Tibial nerve (tissue), 4 donors: ENCODE results near the gene SYNGR1. TPM values are rescaled to one million over a fixed set of nuclear protein-coding genes. Genes with fewer than 3 reads are reported as not detected.

Experiments
- DNase-seq, 2 donors: peaks; one replicate each; pipeline ENCODE4 v3.0.0-alpha.2; 2019; ENCODE audit warnings: low spot score in 2 of 2
- H3K27ac ChIP-seq, 4 donors: fragments of 200-600 bp; sonication (generic) in 3 of 4; one replicate each; pipeline ENCODE4 v1.5.1; 2017 to 2019; ENCODE audit warnings: mild to moderate bottlenecking in 1 of 4
- H3K27me3 ChIP-seq, 2 donors: fragments of 200-600 bp; sonication (generic) in 1 of 2; one replicate each; pipeline versions ENCODE4 v1.5.1 to v1.6.0; 2017 to 2019
- H3K36me3 ChIP-seq, 3 donors: fragments of 200-600 bp; sonication (generic); one replicate each; pipeline ENCODE4 v1.5.1; 2018 to 2019
- H3K4me1 ChIP-seq, 4 donors: fragments of 200-600 bp; sonication (generic) in 3 of 4; one replicate each; pipeline ENCODE4 v1.5.1; 2017 to 2019
- H3K4me3 ChIP-seq, 4 donors: fragments of 200-600 bp; sonication (generic) in 3 of 4; one replicate each; pipeline ENCODE4 v1.5.1; 2017 to 2019; ENCODE audit warnings: mild to moderate bottlenecking in 1 of 4, moderate library complexity in 1 of 4
- H3K9me3 ChIP-seq, 4 donors: fragments of 200-600 bp; sonication (generic) in 3 of 4; one replicate each; pipeline ENCODE4 v1.5.1; 2017 to 2019
- EP300 ChIP-seq, 2 donors: sonication (generic); formaldehyde crosslinking; IDR thresholded peaks; one replicate each; pipeline ENCODE4 v1.6.1; 2017; ENCODE audit warnings: antibody characterized with exemption in 2 of 2, mild to moderate bottlenecking in 1 of 2
- POLR2A ChIP-seq, 2 donors: fragments of 450-650 bp; IDR thresholded peaks; one replicate each; pipeline ENCODE4 v1.6.1; 2017; ENCODE audit warnings: antibody characterized with exemption in 2 of 2, mild to moderate bottlenecking in 2 of 2, moderate library complexity in 2 of 2
- WGBS, 2 donors: methylation state at CpG; one replicate each; pipeline ENCODE4 v1.1.5; 2018; 5-methylcytosine and 5-hydroxymethylcytosine counted together
- total RNA-seq, 4 donors: library from RNA; depleted of rRNA; stranded (reverse); fragments of >200 nt; gene quantifications; one replicate each; pipeline ENCODE4 v1.1.0, GENCODE V29; 2016
- TF ChIP-seq, protein P1 (sequence below), 5 experiments: fragments of 200-600 bp in 3 of 5; fragments of 450-650 bp in 2 of 5; sonication (generic) in 3 of 5; IDR thresholded peaks; one replicate each; pipeline ENCODE4 v1.5.1; 2016 to 2019; ENCODE audit warnings: antibody characterized with exemption in 5 of 5, mild to moderate bottlenecking in 3 of 5, moderate library complexity in 2 of 5

The SYNGR1 gene, protein sequence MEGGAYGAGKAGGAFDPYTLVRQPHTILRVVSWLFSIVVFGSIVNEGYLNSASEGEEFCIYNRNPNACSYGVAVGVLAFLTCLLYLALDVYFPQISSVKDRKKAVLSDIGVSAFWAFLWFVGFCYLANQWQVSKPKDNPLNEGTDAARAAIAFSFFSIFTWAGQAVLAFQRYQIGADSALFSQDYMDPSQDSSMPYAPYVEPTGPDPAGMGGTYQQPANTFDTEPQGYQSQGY
- 10 to 100 TPM; 21.1 to 32.8 (median 25.5) TPM for total RNA-seq

DNA sequence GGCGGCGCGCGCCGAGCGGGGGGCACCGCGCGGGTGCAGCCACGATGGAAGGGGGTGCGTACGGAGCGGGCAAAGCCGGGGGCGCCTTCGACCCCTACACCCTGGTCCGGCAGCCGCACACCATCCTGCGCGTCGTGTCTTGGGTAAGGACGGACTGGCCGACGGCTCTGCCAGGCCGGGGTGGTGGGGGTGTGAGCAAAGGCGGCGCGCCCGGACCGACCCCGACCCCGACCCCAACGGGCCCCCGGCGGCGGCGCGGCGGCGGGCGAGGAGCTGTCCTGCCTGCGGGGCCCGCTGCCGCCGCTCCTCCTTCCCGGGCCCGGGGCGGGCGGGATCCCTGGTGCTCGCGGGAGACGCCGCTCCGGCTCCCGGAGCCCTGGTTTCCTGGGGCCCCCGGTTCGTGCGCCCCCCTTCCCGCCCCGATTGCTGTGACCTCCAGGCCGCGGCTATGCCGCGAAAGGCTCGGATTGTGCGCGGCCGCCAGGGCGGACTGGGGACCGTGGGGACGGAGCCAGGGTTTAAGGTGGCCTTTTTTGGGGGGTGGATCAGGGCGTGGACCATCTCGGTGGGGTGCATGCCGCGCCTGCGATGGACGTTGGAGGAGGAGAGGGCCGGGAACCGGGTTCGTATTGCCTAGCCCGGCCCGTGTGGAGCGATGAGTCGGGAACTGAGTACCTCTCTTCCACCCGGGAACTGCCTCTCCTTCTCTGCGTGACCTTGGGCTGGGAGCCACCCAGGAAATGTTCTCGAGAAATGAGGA, at the start of gene SYNGR1:
SYNGR1 (plus strand) TSS at position 25 of the 760 bp plus-strand sequence; CDS start at position 45, 20 bp downstream.
- Histone ChIP-seq H3K27ac (peak within 1 kb of the TSS; percentile 84 to 93 (median 88)), H3K36me3 (no peaks in the 10 kb centered on the region), H3K9me3 (no peaks in the 10 kb centered on the region), H3K27me3 (no peaks in the 10 kb centered on the region), H3K4me1 (peaks cover 0 to 31% (median 10%) of the 10 kb centered on the region in 4 donors), H3K4me3 (peak within 1 kb of the TSS; percentile 59 to 99 (median 80))
- no peak for DNase-seq
- TF ChIP-seq, protein P1, sequence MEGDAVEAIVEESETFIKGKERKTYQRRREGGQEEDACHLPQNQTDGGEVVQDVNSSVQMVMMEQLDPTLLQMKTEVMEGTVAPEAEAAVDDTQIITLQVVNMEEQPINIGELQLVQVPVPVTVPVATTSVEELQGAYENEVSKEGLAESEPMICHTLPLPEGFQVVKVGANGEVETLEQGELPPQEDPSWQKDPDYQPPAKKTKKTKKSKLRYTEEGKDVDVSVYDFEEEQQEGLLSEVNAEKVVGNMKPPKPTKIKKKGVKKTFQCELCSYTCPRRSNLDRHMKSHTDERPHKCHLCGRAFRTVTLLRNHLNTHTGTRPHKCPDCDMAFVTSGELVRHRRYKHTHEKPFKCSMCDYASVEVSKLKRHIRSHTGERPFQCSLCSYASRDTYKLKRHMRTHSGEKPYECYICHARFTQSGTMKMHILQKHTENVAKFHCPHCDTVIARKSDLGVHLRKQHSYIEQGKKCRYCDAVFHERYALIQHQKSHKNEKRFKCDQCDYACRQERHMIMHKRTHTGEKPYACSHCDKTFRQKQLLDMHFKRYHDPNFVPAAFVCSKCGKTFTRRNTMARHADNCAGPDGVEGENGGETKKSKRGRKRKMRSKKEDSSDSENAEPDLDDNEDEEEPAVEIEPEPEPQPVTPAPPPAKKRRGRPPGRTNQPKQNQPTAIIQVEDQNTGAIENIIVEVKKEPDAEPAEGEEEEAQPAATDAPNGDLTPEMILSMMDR (IDR thresholded peaks at IDR 0.05) = no peak
- TF ChIP-seq EP300 (IDR thresholded peaks at IDR 0.05) = peak in 1 of 2 donors; percentile 13
- TF ChIP-seq POLR2A (IDR thresholded peaks at IDR 0.05) = peak in 1 of 2 donors; percentile 40
- 0 to 1% methylated on average over 28 to 41 of the region's 87 CpGs for WGBS, 2 donors

DNA sequence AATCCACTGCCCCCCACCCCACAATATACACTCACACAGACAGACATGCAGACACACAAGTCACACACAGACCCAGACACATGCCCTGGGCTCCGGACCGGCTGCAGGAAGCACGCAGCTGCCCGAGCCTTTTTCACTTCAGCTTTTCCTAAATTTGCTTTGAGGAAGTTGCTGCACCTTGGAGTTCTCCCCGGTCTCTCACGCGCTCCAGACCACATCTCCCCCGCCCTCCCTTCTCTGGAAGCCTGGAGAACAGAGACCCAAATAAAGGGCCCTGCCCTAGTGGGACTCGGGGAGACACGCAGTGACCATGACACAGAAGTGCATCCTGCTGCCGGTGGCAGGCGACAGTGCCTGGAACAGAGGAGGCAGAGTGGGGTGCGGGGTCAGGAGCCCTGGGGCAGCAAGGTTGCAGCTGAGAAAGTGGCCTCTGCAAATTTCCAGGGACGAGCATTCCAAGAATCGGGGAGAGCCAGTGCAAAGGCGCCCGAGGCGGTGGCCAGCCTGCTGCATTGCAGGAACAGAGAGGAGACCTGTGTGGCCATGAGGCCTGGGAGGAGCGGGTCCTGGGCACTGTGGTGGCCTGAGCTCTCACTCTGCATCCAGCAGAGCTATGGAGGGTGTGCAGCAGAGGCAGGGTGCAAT, 49.5 kb upstream of the SYNGR1 start:
- WGBS, 2 donors = 12 to 14% methylated on average over 17 to 19 of the region's 19 CpGs
- Histone ChIP-seq H3K36me3 (no peaks in the 10 kb centered on the region), H3K4me3 (peak overlapping the region in 1 of 4 donors; percentile 12), H3K4me1 (peaks cover 0 to 56% (median 35%) of the 10 kb centered on the region in 4 donors), H3K27me3 (no peaks in the 10 kb centered on the region), H3K9me3 (no peaks in the 10 kb centered on the region), H3K27ac (peak overlapping the region; percentile 3 to 75 (median 36))
- peak in 1 of 2 donors; percentile 57 for DNase-seq
- TF ChIP-seq POLR2A (IDR thresholded peaks at IDR 0.05) (no peak), EP300 (IDR thresholded peaks at IDR 0.05) (peak; percentile 37 to 54)
- TF ChIP-seq, protein P1 (IDR thresholded peaks at IDR 0.05) = peak in 2 of 5 experiments; percentile 10 to 25

DNA sequence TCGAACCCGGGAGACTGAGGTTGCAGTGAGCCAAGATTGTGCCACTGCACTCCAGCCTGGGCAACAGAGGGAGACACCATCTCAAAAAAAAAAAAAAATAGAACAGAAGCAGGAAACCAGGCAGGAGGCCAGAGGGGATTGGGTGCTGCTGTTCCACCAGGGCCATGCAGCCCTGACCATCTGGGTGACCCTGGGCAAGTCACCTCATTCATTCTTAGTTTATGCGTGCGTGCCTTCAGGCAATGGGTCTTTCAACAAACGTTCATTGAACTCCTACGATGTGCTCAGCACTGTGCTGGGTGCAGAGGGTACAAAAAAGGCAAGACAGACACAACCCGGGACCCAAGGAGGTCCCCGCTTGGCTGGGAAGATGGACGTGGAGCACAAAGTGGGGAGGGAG, 48.7 kb upstream of the SYNGR1 start:
- 78 to 81% methylated on average over 9 of the region's 9 CpGs for WGBS, 2 donors
- H3K9me3 ChIP-seq = no peaks in the 10 kb centered on the region
- no peaks in the 10 kb centered on the region for H3K36me3 ChIP-seq
- H3K4me3 ChIP-seq = no peak overlapping the region
- no peak for TF ChIP-seq EP300 (IDR thresholded peaks at IDR 0.05)
- no peak for TF ChIP-seq POLR2A (IDR thresholded peaks at IDR 0.05)
- TF ChIP-seq, protein P1 (IDR thresholded peaks at IDR 0.05) = no peak
- H3K27me3 ChIP-seq = no peaks in the 10 kb centered on the region
- peak overlapping the region in 2 of 4 donors; percentile 68 to 75 for H3K27ac ChIP-seq
- peaks cover 0 to 56% (median 35%) of the 10 kb centered on the region in 4 donors for H3K4me1 ChIP-seq
- no peak for DNase-seq

GRCh38 chr22:39301926-39302325, 47.9 kb upstream of the SYNGR1 start:
- H3K27me3 ChIP-seq = no peaks in the 10 kb centered on the region
- no peak for DNase-seq
- no peak overlapping the region for H3K4me3 ChIP-seq
- no peaks in the 10 kb centered on the region for H3K36me3 ChIP-seq
- TF ChIP-seq EP300 (IDR thresholded peaks at IDR 0.05) = no peak
- TF ChIP-seq, protein P1 (IDR thresholded peaks at IDR 0.05) = no peak
- TF ChIP-seq POLR2A (IDR thresholded peaks at IDR 0.05) = no peak
- H3K27ac ChIP-seq = no peak overlapping the region
- H3K9me3 ChIP-seq = no peaks in the 10 kb centered on the region
- WGBS, 2 donors = 71 to 78% methylated on average over 7 of the region's 7 CpGs
- H3K4me1 ChIP-seq = peaks cover 0 to 53% (median 32%) of the 10 kb centered on the region in 4 donors
